HG03039 (cell line): ENCODE data around the gene ASIC4.

Experiments used
- ATAC-seq: cut with Tn5 transposase; IDR thresholded peaks from one replicate; pipeline ENCODE4 v1.9.1; 2021; ENCODE audit warnings: mild to moderate bottlenecking, moderate library complexity; ENCODE audit not compliant: unreplicated experiment

The ASIC4 gene

GRCh38 chr2:219497495-219498279 is 16.6 kb upstream of the ASIC4 start:
- ATAC-seq = peak; percentile 22

GRCh38 chr2:219498280-219499057 is 15.8 kb upstream of the ASIC4 start, which contains the start of gene GMPPA:
Gene GMPPA, plus strand, starts transcription at chr2:219498891. Its CDS starts 1,085 bp downstream, at chr2:219499976.
- ATAC-seq = peak; percentile 88

GRCh38 chr2:219499058-219499307 is 15.3 kb upstream of the ASIC4 start:
- no peak for ATAC-seq

- ATAC-seq = no peak
Observed at GRCh38 chr2:219499555-219499954, 14.7 kb upstream of the ASIC4 start.

- no peak for ATAC-seq
Observed at GRCh38 chr2:219500135-219500534, 14.1 kb upstream of the ASIC4 start.

- no peak for ATAC-seq
Observed at GRCh38 chr2:219501849-219502248, 12.4 kb upstream of the ASIC4 start.

- ATAC-seq = no peak
Observed at GRCh38 chr2:219502618-219503017, 11.7 kb upstream of the ASIC4 start.

- ATAC-seq = no peak
Observed at GRCh38 chr2:219505585-219505984, 8.7 kb upstream of the ASIC4 start.

GRCh38 chr2:219506153-219506801 is 8.0 kb upstream of the ASIC4 start:
- ATAC-seq = no peak

GRCh38 chr2:219506802-219507526 is 7.3 kb upstream of the ASIC4 start:
- no peak for ATAC-seq

GRCh38 chr2:219507581-219508443 is 6.5 kb upstream of the ASIC4 start:
- no peak for ATAC-seq

- ATAC-seq = no peak
Observed at GRCh38 chr2:219508444-219508734, 5.9 kb upstream of the ASIC4 start.

GRCh38 chr2:219508971-219509779 is 5.1 kb upstream of the ASIC4 start:
- ATAC-seq = no peak

GRCh38 chr2:219509780-219510511 is 4.3 kb upstream of the ASIC4 start:
- no peak for ATAC-seq

GRCh38 chr2:219510512-219511135 is 3.7 kb upstream of the ASIC4 start:
- ATAC-seq = no peak

- ATAC-seq = no peak
Observed at GRCh38 chr2:219511547-219512325, 2.5 kb upstream of the ASIC4 start.

- no peak for ATAC-seq
Observed at GRCh38 chr2:219512524-219513216, 1.6 kb upstream of the ASIC4 start.
